NB4 (cell line): ENCODE data around the gene EGFL7.
"Not testable (repeated sequence)": the region's sequence is repeated elsewhere in the genome, so short reads cannot be mapped to it uniquely, and the experiment has no call there.

Experiments
- DNase-seq: peaks from one replicate; pipeline ENCODE4 v3.0.0; 2010; ENCODE audit warnings: low read depth
- H3K4me3 ChIP-seq: one replicate; pipeline ENCODE4 v1.5.1; 2011; ENCODE audit warnings: mild to moderate bottlenecking, low read depth, low read length, moderate library complexity
- MYC ChIP-seq: IDR thresholded peaks from 2 replicates; pipeline ENCODE4 v1.6.1; 2011; ENCODE audit warnings: low read depth, low read length
- POLR2A ChIP-seq: IDR thresholded peaks from 2 replicates; pipeline ENCODE4 v1.6.1; 2011; ENCODE audit warnings: mild to moderate bottlenecking; ENCODE audit not compliant: insufficient read length; ENCODE audit errors: extremely low read depth
- TF ChIP-seq, protein P1 (sequence below): IDR thresholded peaks from one replicate; pipeline ENCODE4 v1.5.1; 2012; ENCODE audit warnings: low read depth, low read length
- TF ChIP-seq, protein P2 (sequence below): IDR thresholded peaks from 2 replicates; pipeline ENCODE4 v1.6.1; 2011; ENCODE audit warnings: low read depth, low read length

EGFL7 gene

DNA sequence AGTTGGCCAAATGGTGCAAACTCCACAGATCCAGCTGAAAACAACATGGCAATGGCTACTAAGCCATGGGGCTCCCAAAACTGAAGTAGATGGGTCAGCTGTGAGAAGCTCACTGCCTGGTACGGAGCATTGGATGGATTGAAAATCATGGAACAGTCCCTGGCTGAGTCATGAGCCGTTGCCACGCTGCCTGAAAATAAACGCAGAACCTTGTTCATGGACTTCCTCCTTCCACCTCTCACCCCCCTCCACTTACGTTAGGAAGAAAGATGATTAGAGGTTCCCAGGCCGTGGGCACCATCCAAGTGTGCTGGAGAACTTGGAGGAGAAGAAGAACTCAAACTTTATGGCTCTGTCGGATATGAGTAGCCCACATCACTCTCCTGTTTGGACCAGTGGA, 42.8 kb downstream of the EGFL7 start:
- H3K4me3 ChIP-seq, result no peak overlapping the region
- peak; percentile 53 for DNase-seq
- TF ChIP-seq, protein P1, sequence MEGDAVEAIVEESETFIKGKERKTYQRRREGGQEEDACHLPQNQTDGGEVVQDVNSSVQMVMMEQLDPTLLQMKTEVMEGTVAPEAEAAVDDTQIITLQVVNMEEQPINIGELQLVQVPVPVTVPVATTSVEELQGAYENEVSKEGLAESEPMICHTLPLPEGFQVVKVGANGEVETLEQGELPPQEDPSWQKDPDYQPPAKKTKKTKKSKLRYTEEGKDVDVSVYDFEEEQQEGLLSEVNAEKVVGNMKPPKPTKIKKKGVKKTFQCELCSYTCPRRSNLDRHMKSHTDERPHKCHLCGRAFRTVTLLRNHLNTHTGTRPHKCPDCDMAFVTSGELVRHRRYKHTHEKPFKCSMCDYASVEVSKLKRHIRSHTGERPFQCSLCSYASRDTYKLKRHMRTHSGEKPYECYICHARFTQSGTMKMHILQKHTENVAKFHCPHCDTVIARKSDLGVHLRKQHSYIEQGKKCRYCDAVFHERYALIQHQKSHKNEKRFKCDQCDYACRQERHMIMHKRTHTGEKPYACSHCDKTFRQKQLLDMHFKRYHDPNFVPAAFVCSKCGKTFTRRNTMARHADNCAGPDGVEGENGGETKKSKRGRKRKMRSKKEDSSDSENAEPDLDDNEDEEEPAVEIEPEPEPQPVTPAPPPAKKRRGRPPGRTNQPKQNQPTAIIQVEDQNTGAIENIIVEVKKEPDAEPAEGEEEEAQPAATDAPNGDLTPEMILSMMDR, result no peak
- TF ChIP-seq POLR2A (no peak), MYC (0 out of 2 replicates have a peak, but pooled peaks have one; percentile 14)
- TF ChIP-seq, protein P2, sequence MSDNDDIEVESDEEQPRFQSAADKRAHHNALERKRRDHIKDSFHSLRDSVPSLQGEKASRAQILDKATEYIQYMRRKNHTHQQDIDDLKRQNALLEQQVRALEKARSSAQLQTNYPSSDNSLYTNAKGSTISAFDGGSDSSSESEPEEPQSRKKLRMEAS, result peak; percentile 16; the same call in 1 of the 2 replicates

DNA sequence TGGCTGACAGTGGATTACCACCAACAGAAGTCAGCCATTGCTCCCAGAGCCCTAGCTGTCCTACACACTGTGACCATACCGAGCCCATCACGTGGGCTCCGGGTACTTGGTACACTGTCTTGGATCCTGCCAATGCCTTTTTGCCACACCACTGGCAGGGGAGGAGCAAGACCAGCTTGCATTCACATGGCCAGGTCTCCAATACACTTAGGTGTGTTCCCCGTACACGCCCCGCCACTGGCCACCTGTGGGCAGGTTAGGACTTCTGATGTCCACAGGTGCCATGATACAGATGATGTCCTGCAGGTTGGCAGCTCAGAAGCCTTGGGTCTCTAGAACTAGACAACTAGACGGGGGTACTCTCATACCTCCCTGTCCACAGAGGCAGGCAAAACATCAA, 44.3 kb downstream of the EGFL7 start:
- no peak for DNase-seq
- no peak overlapping the region for H3K4me3 ChIP-seq
- TF ChIP-seq, protein P2, result no peak
- TF ChIP-seq MYC (no peak), POLR2A (no peak)
- TF ChIP-seq, protein P1, result no peak

DNA sequence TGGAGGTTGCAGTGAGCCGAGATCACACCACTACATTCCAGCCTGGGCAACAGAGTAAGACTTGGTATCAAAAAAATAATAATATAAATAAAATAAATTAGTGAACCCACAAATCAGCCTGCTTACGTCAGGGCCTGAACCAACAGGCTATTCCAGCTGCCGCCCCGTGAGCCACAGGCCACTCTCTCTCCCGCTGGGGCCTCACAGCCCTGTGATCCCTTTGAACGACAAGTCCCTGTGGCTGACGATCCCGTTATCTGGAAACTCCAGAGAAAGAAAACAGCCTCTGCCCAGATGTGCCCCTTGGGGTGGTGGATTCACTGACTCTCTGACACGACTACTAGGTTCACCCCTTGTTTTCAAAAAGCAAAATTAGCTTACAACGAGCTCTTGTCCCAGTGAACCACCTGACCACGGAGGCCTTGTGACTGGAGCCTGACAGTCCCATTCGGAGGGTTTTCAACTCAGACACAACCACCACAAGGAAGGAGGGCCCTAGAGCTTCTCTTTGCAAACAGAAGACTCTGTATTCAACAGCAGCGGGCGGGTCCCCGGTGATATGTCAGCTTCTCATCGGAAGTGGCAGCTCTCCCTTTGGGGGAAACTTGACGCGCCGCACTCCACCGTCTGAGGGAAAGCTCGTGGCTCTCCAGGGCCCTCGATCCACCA, 45.3 kb downstream of the EGFL7 start:
- DNase-seq, result no peak
- H3K4me3 ChIP-seq, result no peak overlapping the region
- no peak for TF ChIP-seq MYC
- TF ChIP-seq, protein P2, result no peak
- no peak for TF ChIP-seq POLR2A
- TF ChIP-seq, protein P1, result no peak

DNA sequence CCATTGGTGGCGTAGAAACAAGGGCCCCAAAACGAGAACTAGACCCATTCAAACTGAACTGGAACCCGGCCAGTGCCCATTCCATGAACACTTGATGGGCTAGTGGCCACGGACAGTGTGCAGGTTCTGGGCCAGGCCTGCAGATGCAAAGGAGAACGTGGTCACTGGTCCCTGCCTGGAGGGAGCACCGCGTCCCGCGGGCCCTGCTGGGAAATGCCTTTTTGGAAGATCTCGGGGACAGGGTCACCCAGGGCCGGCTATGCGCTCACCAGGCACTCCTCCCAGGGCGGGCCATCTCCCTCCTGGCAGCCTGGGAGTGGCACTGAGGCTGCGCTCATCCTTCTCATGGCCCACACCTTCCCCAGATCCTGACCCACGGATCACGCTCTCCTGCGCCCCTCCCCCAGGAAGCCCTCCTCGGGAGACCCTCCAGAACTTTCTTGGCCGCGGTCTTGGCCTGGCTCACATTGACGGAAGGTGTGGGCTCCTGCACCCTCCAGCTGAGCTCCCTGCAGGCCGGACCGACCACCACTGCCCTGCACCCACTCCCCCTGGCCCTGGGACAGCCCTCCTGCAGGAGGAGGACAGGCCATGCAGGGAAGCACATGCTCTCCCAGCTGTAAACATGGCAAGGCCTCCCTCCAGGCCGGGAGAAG, 46.9 kb downstream of the EGFL7 start:
- DNase-seq, result no peak
- H3K4me3 ChIP-seq, result no peak overlapping the region
- TF ChIP-seq MYC (no peak), POLR2A (no peak)
- TF ChIP-seq, protein P2, result no peak
- TF ChIP-seq, protein P1, result no peak

DNA sequence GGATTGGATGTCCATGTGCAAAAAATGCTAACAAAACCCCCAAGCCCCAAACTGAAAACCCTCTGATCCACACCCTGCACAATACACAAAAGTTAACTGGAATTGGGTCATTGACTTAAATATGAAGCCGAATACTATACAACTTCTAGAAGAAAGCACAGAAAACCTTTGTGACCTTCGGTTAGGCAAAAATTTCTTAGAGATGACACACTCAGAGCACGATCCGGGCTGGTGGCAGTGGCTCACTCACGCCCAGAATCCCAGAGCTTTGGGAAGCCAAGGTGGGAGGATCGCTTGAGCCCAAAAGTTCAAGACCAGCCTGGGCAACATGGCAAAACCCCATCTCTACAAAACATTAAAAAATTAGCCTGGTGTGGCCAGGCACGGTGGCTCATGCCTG, 47.8 kb downstream of the EGFL7 start:
- H3K4me3 ChIP-seq, result no peak overlapping the region
- TF ChIP-seq, protein P2, result no peak
- TF ChIP-seq, protein P1, result no peak
- TF ChIP-seq MYC, result no peak
- no peak for DNase-seq

DNA sequence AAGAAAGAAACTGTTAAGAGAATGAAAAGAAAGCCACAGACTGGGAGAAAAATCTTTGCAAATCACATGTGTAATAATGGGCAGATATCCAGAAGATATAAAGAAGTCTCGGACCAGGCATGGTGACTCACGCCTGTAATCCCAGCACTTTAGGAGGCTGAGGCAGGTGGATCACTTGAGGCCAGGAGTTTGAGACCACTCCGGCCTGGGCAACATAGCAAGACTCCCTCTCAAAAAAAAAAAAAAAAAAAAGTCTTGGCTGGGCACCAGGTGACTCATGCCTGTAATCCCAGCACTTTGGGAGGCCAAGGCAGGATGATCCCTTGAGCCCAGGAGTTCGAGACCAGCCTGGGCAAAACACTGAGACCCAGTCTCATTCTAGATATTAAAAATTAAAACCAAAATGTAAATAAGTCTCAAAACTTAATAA, 48.5 kb downstream of the EGFL7 start:
- not testable (repeated sequence) for DNase-seq, H3K4me3 ChIP-seq
